Erythroblast (primary cell): ENCODE results near the gene ARHGAP8.
"Not testable (repeated sequence)": the region's sequence is repeated elsewhere in the genome, so short reads cannot be mapped to it uniquely, and the experiment has no call there.

Source experiments
- DNase-seq, 2 experiments: peaks; one replicate each; lab custom pipeline; 2025; lab: John Stamatoyannopoulos, UW
- GATA1 ChIP-seq: IDR thresholded peaks from 2 replicates; pipeline ENCODE4 v1.6.1; 2011; ENCODE audit warnings: low read depth, mild to moderate bottlenecking, control low read depth, low read length, moderate library complexity
- POLR2A ChIP-seq: IDR thresholded peaks from 2 replicates; pipeline ENCODE4 v1.6.1; 2011; ENCODE audit warnings: mild to moderate bottlenecking, low read length

ARHGAP8 gene

DNA sequence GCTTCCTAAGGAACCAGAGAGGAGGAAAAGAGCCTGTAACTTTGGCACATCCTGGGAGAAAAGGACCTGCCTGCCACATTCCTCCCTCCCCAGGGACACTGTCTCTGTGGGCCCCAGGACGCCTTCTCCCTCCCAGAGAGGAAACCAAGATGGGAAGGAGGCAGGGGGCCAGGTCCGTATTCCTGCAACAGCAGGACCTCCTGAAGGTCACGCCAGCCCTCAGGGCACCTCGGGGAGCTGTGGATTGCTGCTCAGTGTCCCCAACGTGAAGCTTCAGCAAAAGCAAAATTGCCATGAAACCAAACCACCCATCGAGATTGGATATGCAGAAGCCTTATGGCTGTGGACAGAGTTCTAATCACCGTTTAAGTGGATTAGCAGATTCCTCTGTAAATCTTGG is 86.7 kb downstream of the ARHGAP8 start:
- no peak for DNase-seq
- TF ChIP-seq GATA1: no peak
- TF ChIP-seq POLR2A: no peak

DNA sequence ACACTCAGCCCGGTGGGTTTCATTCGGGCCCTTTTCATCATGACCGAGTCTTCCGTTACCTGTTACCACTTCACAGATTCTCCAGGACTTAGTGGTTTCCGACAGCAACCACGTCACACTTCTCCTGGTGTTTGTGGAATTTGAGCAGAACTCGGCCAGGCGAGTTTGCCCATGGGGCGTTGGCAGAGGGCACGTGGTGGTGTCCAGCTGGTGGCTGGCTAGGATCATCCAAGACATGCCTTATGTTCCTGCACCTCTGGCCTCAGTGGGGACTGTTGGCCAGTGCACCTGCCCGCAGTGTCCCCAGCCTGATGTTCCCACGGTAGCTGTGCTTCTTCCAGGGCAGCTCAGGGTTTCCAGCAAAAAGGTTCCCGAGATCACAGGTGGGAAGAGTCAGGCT is 87.3 kb downstream of the ARHGAP8 start:
- no peak for TF ChIP-seq GATA1
- no peak for TF ChIP-seq POLR2A
- no peak for DNase-seq

DNA sequence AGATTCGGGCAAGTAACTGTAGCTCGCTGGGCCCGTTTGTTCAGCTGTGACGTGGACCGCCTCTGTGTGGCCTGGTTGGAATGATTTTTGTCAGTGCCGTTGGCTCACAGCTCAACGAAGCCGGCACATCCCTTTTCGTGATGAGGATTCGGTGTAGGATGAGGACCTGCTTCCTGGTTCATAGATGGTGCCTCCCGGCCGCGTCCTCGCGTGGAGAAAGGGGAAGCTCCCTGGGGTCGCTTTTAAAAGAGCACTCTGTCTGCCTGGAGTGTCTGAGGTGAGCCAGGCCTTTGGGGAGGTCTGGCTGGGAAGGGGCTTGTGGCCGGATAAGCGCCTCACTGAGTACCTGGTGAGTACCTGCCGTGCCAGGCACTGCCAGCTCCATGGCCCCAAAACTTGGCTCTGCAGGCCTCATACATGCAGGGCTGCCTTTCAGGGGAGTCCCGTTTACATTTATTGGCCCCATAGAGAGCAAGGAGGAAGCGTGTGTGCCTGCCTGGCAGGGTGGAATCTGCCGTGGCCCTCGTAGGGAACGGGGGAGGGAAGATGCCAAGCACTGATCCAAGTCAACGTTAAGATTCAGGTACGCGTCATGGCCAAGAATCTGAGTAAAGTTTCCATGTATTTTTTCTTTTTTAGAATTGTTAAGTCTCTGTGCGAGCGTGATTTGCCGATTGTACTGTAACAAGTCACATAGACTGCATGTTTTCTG is 88.4 kb downstream of the ARHGAP8 start:
- DNase-seq: no peak
- no peak for TF ChIP-seq GATA1
- no peak for TF ChIP-seq POLR2A

DNA sequence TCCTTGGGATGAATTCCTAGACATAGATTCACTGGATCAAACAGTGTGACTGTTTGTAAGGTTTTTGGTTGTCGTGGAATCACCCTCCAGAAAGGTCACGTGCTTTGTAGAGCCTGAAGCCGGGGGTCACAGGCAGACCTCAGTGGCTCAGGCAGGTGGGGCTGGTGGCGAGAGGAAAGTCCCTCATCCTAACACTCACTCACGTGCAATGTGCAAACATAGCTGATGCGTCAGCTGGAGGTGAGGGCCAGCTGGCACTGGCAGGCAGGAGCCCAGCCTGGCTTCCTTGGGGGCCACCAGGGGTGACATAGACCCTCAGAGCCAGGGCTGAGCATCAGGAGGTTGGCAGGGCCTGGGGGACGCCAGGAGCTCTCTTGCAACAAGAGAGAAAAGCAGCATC is 90.0 kb downstream of the ARHGAP8 start:
- DNase-seq: no peak
- TF ChIP-seq GATA1: no peak
- TF ChIP-seq POLR2A: no peak

DNA sequence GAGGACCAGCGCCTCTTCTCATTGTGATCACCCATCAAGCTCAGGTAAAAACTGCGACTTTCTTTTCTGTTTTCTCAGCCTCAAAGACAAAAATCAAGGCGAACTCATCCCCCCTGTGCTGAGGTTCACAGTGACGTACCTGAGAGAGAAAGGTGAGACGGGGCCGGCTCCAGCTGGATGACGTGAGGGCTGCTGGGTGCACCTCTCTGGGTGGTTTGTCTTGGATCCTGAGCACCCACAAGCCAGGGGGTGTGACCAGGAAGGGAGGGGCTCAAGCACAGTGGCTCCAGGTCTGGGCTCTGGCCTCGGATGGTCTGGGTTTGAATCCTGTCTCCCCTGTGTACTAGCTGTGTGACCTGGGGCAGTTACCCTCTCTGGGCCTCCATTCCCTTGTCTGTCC is 92.8 kb downstream of the ARHGAP8 start:
- TF ChIP-seq POLR2A (no peak), GATA1 (no peak)
- DNase-seq: no peak

DNA sequence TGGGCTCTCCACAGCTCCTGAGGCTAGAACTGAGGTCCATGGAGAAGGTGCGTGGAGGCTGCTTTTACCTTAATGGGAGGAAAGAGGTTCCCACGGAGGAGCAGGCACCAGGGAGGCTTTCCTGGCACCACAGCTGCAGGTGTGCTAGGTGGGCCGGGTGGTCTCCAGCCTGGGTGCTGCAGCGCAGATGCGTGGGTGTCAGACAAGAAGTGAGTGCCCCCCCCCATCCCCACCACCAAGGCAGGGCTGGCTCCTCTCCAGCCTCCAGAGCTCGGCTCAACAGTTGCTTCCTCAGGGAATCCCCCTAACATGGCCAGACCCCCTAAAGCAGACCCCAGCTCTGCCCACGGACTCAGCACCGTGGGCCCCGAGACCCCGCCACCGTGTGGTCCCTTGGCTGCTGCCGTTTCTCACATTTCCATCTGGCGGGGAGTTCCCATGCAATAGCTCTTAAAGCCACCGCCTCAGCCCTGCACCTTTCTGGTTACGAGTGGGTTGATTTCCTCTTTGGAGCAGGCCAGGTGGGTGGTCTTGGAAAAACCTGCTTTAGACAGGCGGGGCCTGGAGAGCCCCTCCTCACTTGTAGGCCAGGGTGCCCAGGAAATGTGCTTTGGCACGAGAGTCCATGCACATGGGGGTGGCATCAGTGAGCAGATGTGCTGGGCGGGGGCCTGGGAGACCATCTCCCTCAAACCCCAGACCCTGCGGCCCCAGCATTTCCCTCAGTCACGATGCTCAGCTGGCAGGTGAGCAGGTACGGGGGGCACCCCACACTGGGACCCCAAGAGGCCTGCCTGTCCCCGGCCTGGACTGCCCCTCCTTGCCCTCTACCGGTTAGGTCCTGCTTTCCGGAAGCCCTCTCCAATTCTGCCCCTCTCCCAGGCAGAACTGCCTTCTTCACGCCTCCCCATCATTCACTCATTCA is 93.7 kb downstream of the ARHGAP8 start:
- TF ChIP-seq GATA1: no peak
- TF ChIP-seq POLR2A: no peak
- no peak for DNase-seq

DNA sequence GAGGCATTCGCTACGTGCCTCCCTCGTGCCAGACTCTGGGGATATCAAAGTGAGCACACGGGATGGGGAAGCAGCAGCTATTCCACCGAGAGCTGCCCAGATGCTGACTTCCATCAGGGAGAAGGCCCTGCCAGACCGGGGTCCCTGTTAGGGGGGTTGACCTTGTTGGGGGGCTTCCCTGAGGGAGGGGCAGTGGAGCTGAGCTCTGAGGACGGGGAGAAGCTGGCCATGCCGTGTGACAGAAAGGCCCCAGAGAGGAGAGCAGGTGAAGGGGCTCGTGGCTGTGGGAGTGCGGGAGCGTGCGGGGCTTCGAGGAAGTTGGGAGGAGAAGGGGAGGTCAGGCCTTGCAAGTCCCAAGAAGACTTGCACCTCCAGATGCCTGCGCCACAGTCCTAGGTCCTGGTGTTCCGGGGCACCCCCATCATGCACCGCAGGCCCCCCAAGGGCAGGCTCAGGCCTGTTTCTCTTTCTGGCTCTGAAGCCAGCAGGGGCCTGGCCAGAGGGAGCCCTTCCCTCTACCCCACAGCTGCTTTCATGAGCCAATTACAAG is 94.4 kb downstream of the ARHGAP8 start:
- no peak for TF ChIP-seq GATA1
- TF ChIP-seq POLR2A: no peak
- DNase-seq: no peak

DNA sequence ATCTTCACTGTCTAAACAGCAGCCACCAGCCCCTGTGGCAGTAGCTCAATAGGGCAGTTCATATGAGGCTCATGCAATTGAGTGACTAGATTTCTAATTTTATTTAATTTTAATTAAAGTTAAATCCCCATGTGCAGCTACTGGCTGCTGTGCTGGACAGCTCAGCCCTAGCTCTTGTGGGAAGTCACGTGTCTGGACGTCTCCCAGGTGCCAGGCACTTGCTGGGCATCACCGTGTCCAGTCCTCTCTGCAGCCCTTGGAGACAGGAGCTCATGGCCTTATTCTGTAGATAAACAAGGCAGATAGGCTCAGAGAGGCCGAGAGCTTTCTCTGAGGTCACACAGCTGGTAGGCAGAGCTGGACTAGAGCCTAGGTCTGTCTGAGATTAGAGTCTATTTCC is 95.0 kb downstream of the ARHGAP8 start:
- DNase-seq: no peak
- TF ChIP-seq GATA1: no peak
- TF ChIP-seq POLR2A: no peak

DNA sequence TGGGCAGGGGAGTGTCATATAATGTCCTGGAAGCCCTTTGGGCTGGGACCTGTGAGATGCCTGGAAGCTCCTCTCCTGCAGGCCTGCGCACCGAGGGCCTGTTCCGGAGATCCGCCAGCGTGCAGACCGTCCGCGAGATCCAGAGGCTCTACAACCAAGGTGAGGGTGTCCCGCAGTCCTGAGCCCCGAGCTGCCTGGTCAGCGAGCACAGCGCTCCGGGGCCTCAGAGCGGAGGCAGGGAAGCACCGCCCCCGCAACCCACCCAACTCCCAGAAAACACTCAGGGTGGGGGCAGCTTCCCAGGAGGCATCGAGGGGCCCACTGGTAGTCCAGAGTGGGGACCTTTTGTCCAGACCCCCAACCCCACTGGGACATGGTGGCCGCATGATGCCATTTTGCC is 95.5 kb downstream of the ARHGAP8 start:
- no peak for DNase-seq
- TF ChIP-seq GATA1 (no peak), POLR2A (no peak)

DNA sequence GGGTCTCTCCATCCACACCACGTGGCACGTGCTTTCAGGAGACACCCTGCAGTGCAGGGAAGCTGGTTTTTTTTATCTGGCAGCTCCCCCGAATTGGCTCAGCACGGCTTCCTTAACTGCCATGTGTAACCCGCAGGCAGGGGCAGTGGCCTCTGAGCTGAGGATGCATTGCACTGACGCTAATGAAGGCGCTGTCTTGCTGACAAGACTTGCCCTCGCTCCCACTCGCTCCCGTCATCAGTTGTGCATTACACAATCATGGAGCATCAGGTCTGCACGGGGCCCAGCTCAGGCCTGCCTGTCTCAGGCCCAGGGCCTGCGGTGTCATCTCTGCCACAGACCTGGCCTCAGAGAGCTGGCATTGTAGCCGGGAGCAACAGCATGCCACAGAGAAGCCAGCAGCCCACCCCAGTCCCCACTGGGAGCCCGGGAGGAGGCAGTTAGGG is 95.9 kb downstream of the ARHGAP8 start:
- DNase-seq: no peak
- TF ChIP-seq GATA1 (no peak), POLR2A (no peak)

DNA sequence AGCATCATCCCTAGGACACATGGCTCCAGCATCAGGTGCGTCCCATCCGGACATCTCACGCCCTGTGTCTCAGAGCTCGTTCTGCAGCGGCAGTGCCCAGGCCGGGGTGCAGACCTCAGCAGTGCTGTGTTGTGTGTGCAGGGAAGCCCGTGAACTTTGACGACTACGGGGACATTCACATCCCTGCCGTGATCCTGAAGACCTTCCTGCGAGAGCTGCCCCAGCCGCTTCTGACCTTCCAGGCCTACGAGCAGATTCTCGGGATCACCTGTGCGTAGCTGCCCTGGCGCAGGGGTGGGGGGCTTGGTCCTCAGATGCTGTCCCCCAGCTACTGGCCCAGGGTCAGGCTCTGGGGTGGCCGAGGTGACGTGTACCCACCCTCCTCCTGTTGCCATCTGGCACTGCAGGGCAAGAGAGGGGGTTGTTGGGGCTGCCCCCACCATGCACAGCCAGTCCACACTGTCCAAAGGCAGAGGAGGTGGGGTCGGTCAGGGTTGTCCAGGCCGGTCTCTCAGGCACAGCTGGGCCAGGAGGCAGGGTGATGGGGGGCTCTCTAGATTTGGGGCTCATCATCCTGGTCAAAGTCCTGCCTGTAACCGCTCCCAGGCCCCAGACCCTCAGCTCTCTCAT is 96.5 kb downstream of the ARHGAP8 start:
- TF ChIP-seq GATA1: no peak
- no peak for TF ChIP-seq POLR2A
- DNase-seq: no peak

DNA sequence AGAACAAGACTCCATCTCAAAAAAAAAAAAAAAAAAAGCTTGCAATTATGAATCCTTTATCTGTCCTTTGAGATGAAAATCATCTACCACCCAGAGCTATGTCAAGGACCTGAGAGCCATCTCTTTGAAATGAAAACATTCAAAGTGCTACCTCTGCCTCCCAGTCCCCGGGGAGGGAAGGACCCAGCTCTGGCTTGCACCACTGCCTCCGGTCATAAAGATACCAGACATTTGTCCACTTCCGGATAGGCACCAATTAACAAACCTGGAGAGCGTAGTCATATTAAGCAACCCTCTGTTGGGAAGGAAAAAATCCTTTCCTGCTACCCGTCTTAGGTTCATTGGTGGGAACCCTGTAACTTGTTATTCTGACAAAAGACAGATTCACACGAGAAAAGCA is 98.6 kb downstream of the ARHGAP8 start:
- TF ChIP-seq POLR2A (no peak), GATA1 (no peak)

DNA sequence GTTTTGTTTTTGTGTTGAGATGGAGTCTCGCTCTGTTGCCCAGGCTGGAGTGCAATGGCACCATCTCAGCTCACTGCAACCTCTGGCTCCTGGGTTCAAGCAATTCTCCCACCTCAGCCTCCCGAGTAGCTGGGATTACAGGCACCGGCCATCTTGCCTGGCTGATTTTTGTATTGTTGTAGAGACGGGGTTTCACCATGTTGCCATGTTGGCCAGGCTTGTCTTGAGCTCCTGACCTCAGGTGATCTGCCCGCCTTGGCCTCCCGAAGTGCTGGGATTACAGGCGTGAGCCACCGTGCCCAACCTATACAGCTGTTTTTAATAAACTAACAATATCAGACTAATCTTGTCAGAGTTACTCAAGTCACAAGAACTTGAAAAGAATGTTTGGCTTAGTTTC is 102.3 kb downstream of the ARHGAP8 start:
- DNase-seq: not testable (repeated sequence)

More for the DNA sequence above, 98.6 kb downstream of the ARHGAP8 start:
- no peak for DNase-seq

DNA sequence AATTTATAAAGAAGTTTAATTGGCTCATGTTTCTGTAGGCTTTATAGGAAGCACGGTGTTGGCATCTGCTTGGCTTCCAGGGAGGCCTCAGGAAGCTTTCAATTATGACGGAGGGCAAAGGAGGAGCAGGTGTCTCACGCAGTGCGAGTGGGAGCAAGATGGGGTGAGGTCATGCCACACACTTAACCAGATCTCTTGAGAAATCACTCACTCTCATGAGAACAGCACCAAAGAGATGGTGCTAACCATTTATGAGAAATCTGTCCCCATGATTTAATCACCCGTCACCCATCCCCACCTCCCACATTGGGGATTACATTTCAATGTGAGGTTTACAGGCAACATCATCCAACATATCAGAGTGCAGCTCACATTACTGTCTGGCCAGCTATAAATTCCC is 103.5 kb downstream of the ARHGAP8 start:
- TF ChIP-seq GATA1 (no peak), POLR2A (no peak)
- no peak for DNase-seq

DNA sequence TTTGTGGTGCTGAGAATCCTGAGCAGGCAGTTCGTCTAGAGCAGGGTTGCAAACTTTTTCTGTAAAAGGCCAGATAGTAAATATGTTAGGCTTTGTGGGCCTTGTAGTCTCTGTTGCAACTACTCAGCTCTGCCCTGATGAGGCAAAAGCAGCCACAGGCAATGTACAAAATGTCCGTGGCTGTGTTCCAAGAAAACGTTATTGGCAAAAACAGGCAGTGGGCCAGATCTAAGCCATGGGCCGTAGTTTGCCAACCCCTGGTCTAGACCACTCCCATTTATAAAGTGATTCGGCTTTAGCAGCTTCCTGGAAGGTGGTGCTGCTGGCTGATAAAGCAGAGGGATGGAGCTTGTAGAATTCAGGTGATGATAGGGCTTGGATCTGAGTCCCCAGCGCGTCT is 106.4 kb downstream of the ARHGAP8 start:
- not testable (repeated sequence) for DNase-seq
